GM20431 (cell line): ENCODE measurements around the gene AUNIP.

Experiments used
- in situ Hi-C: fragments of 300-500 bp; cut with MseI, MboI; formaldehyde crosslinking; loops from one replicate; pipeline ENCODE4 v1.15.0; 2020; ENCODE audit warnings: low sequenced_read_pairs; ENCODE audit not compliant: unreplicated experiment

AUNIP gene

DNA sequence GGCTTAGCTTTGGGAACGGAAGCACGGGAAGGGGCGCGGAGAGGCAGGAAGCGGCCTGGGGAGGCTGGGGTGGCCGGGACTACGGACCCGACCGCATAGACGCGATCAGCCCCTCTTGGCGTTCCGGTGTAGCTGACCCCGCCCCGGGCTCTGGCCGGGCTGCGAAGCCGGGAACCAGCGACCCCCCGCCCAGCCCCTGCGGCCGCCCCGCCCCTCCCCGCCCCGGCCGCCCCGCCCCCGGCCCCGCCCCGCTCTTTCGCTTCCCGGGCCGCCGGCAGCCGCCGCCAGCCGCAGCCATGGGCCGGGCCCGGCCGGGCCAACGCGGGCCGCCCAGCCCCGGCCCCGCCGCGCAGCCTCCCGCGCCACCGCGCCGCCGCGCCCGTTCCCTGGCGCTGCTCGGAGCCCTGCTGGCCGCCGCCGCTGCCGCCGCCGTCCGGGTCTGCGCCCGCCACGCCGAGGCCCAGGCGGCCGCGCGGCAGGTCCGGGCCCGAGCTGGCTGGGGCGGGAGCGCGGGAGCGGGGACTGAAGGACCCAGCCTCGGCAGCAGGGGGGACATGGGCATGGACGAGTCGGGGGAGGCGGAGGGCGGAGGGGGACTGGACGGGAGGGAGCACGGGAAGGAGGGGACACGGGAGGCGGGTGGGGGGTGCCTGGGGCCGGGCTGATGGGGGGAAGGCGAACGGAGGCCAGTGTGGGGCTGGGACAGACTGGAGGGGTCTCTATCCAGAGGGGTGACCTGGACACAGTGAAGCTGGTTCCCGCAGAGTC, 59.1 kb downstream of the AUNIP start, which contains the start of gene SELENON:
SELENON (plus strand) TSS at position 259 of the 768 bp plus-strand sequence; CDS start at position 297, 38 bp downstream.
- in situ Hi-C loops = loop anchor here (10.0 kb wide), 1 partner anchor 185 kb away; the partner anchor contains the start of gene MAN1C1

GRCh38 chr1:25799352-25799934, 59.8 kb downstream of the AUNIP start:
- in situ Hi-C loops = loop anchor here (10.0 kb wide), 1 partner anchor 185 kb away; the partner anchor contains the start of gene MAN1C1

- in situ Hi-C loops = loop anchor here (10.0 kb wide), 1 partner anchor 184 kb away; the partner anchor contains the start of gene MAN1C1
Measured at GRCh38 chr1:25798666-25799351, 60.4 kb downstream of the AUNIP start.

DNA sequence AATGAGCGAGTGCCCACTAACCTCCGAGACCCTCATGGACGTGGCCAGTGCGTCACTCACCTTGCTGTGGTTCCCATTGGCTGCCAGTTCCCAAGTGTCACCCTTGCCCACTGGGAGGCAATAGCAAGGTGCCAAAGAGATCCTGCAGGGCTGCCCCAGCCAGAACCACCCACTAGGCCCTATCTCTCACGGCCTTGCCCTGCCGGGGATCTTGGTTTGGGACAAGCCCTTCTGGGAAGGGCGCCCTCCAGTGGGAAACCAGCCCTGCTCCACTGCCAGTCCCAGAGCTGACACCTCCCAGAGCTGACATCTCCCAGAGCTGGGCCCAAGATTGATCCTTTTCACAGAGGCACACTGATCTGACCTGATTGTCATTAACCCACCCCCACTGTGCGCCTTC, 61.3 kb downstream of the AUNIP start:
- in situ Hi-C loops = loop anchor here (10.0 kb wide), 1 partner anchor 183 kb away; the partner anchor contains the start of gene MAN1C1

GRCh38 chr1:25796811-25797458, 62.3 kb downstream of the AUNIP start:
- in situ Hi-C loops = loop anchor here (10.0 kb wide), 1 partner anchor 182 kb away; the partner anchor contains the start of gene MAN1C1

DNA sequence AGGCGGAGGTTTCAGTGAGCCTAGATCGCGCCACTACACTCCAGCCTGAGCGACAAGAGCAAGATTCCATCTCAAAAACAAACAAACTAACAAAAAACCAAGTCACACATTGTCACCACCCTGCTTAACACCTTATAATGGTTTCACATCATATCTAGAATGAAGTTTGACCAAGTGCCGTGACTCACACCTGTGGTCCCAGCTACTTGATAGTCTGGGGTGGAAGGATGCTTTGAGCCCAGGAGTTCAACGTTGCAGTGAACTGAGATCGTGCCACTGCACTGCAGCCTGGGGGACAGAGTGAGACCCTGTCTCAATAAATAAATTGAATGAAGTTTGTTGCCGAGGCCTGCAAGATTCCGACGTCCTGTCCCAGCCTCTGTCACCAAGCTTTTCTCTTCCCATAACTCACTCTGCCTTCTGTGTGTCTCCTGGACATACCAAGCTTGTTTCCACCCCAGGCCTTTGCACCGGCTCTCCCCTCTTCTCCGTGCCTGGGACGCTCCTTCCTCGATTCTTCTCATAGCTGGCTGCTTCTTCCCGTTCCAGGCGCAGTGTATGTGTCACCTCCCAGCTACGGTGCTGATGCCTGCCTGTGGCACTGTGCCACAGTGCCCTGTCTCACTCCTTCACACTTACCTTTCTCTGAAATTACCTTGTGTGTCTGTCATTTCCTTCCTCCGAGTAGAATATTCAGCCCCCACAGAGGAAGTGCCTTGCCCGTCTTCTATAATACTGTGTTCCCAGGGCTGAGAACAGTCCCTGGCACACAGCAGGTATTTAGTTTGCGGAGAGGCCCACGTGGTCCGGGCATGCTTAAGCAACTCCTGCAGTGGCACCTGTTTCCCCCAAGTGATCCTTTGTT, 63.1 kb downstream of the AUNIP start:
- in situ Hi-C loops = loop anchor here (10.0 kb wide), 1 partner anchor 181 kb away; the partner anchor contains the start of gene MAN1C1

DNA sequence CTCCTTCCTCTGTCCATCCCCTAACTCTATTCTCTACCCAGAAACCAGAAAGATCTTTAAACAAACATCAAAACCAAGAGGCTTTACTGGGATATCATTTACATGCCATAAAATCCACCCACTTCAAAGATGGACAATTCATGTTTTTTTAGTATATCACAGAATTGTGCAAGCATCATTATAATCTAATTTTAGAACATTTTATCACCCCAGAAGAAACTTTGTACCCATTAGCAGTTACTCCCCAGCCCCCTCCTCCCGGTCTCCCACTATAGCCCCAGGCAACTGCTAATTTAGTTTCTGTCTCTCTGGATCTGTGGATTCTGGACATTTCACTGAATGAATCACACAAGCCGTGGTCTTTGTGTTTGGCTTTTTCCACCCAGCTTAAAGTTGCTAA, 64.0 kb downstream of the AUNIP start:
- in situ Hi-C loops = loop anchor here (10.0 kb wide), 1 partner anchor 180 kb away; the partner anchor contains the start of gene MAN1C1

DNA sequence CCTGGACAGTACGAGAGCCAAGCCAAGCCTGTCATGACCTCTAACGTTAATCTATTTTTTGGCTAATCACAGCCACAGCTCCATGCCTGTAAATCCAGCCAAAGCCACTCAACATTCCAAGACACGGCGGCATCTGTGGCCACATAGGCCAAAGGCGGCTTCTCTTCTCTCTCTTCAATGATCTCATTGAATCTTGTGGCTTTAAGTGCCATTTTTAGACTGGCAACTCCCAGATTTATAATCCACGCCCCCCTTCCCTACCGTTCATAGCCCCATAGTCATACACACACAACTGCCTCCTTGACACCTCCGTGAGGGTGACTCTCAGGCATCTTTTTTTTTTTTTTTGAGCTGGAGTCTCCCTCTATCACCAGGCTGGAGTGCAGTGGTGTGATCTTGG, 64.9 kb downstream of the AUNIP start:
- in situ Hi-C loops = loop anchor here (10.0 kb wide), 1 partner anchor 180 kb away; the partner anchor contains the start of gene MAN1C1

DNA sequence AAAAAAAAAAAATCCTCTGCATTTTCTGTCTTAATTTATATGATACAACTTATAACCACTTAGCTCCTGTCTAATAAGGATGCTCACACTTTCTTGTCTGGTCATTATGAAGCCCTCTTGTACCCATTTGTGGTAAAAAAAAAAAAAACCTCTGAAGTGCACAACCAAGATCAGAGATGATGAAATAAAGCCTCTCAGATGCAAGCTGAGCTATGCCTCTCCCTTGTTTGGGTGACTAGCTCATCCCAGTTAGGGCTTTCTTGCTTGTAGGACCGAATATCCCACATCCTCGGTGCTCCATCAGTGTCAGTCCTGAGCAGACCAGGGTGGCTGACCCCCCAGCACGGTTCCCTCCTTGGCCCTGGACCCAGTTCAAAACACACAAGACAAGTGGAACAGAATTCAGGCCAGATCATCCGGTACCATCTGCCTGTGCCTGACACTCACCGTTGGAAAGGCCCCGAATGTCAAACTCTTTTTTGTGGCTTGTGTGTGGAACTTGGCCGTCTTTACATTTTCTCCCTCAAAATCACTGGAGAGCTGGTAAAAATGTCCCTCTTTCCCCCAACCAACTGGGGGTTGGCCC, 65.6 kb downstream of the AUNIP start:
- in situ Hi-C loops = loop anchor here (10.0 kb wide), 1 partner anchor 179 kb away; the partner anchor contains the start of gene MAN1C1

GRCh38 chr1:25792115-25792514, 67.1 kb downstream of the AUNIP start:
- in situ Hi-C loops = loop anchor here (10.0 kb wide), 1 partner anchor 177 kb away; the partner anchor contains the start of gene MAN1C1

DNA sequence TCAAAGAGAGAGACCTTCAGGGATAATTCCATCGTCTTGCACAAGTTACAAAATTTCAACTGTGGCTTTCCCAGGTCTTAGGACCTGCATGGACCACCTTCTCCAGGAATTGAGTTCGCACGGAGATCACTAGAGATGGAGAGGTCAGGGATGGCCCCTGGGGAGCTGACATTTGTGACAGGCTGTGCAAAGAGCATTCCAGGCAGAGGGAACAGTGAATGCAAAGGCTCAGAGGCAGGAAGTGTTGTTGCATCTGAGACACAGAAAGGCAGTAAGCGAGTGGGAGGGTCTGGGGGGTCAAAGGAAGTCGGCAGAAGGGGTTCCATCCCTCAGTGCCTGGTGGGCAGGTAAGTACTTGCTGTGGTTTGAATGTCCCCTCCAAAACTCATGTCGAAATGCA, 68.8 kb downstream of the AUNIP start:
- in situ Hi-C loops = loop anchor here (10.0 kb wide), 1 partner anchor 176 kb away; the partner anchor contains the start of gene MAN1C1

DNA sequence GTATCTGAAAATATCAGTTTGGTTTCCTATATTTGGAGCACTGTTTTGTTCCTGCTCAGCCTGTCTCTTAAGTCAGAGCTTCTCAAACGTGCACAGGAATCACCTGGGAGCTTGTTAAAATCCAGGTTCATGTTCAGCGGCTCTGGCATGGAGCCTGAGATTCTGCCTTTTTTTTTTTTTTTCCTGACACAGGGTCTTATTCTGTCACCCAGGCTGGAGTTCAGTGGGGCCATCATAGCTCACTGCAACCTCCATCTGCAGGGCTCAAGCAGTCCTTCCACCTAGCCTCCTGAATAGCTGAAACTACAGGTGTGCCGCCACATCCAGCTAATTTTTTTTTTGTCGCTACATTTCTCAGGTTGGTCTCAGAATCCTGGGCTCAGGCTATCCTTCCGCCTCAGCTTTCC, 71.5 kb downstream of the AUNIP start:
- in situ Hi-C loops = no loop called here

- in situ Hi-C loops = no loop called here
Measured at GRCh38 chr1:25786887-25787759, 72.1 kb downstream of the AUNIP start.

DNA sequence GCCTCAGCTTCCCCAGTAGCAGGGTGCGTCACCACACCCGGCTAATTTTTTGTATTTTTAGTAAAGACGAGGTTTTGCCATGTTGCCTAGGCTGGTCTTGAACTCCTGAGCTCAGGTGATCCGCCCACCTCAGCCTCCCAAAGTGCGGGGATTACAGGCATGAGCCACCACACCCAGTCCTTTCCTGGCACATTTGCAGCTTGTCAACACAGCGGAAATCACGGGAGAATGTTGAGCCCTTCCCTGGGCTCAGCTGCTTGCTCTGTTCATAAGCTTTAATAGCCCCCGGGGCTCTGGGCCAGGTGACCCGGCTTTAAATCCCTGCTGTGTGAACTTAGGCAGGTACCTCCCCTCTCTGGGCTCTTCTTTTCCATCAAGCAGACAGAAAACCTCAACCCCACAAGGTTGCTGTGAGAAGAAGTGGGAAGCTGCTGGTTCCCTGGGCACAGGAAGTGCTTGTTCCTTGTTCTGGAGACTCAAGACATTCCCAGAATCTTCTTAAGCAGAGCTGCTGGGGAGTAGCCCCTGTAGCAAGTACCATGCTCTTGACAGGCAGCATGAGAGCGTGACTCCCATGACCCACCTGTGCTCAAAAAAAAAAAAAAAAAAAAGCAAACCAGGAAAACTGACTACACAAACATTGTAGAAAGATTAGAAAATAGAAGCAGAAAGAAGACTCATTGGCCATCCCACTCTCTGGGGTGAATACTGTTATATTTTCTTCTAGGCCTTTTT, 73.8 kb downstream of the AUNIP start:
- in situ Hi-C loops = no loop called here

DNA sequence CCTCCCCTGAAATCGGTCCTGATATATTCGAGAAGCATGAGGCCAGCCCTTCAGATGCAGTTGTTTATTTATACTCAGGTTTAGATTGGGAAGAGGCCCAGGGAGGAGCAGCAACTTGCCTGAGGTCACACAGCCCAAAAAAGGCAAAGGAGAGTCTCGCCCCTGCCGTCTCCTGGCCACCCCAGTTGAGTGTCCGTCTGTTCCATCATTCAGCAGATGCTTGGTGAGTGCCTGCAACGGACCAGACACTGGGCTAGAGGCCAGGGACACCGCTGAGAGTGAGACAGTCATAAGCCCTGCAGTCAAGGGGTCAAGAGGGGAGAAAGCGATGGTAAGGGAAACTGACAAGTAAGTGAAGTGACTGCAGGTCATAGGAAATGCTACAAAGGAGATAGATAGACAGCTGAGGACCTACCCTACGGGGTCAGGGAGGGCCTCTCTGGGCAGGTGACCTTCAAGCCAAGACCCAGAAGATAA, 74.6 kb downstream of the AUNIP start:
- in situ Hi-C loops = no loop called here
